ENCODE measurements around the gene IGSF21.

GRCh38 chr1:18111605-18112297 lies 4.2 kb downstream of the IGSF21 start:
- TF ChIP-seq JUND (IDR thresholded peaks at IDR 0.05) (no peak), ZBTB33 (IDR thresholded peaks at IDR 0.05) (no peak), EGR1 (IDR thresholded peaks at IDR 0.05; ENCODE audit: low read depth in 2 of 2) (no peak), CTCF (IDR thresholded peaks at IDR 0.05; ENCODE audit: low read depth, low read length, missing input control) (no peak), RXRA (IDR thresholded peaks at IDR 0.05) (no peak), FOXA1 (IDR thresholded peaks at IDR 0.05) (no peak), ATF3 (IDR thresholded peaks at IDR 0.05) (no peak), SP1 (IDR thresholded peaks at IDR 0.05) (no peak), MAX (IDR thresholded peaks at IDR 0.05) (no peak), TAF1 (conservative IDR thresholded peaks at IDR 0.05) (no peak), YY1 (IDR thresholded peaks at IDR 0.05) (no peak), REST (IDR thresholded peaks at IDR 0.05) (no peak), HNF4G (IDR thresholded peaks at IDR 0.05) (no peak)

Data from liver (tissue), 3 donors.